Measurements from ENCODE around the gene TGFB2.

DNA sequence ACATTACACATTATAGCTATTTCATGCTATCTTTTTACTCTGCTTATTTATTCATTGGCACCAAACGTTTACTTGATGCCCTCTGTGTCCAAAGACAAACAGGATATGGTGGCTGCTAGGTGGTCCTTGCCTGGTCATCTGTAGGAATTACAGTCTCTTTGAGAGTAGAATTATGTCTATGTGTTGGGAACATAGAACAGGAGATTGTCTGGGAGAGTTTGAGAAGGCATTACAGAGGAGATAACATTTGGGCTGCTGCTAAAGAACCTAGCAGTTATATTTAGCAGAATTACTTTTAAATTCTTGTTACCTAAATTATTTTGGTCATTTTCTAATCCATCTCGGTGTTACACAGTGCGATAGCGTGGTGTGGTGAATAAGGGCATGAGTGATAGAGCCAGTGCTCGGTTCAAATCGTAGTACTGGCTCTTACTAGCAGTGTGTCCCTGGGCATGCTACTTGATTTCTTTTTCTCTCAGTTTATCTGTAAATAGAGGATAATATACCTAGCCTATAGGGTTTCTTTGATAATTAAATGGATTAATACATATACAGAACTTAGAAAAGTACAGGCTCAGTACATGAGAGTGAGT is 39.6 kb upstream of the TGFB2 start:
- TF ChIP-seq CTCF (conservative IDR thresholded peaks at IDR 0.05) (no peak), ZFX (IDR thresholded peaks at IDR 0.05) (no peak)
